ENCODE data around the gene OR6N1. TPM values are rescaled to one million over a fixed set of nuclear protein-coding genes. Genes with fewer than 3 reads are reported as not detected.

OR6N1 gene
- total and polyA plus RNA-seq, 2 of the 4 experiments (the other 2 are of a cell fraction) = not detected

GRCh38 chr1:158754420-158754819, 17.6 kb downstream of the OR6N1 start, which contains the start of gene OR6K6:
TSS of gene OR6K6 (plus strand) at chr1:158754720. CDS start at chr1:158754888, 168 bp downstream.
- H3K27ac ChIP-seq (ENCODE audit: insufficient read depth, low read length) = no peak within 1 kb of the TSS
- H3K18ac ChIP-seq (ENCODE audit: low read depth, low read length) = no peak within 1 kb of the TSS
- ChIA-PET POLR2A (ENCODE audit: unreplicated experiment) (no interaction called here), CTCF (no interaction called here)
- ATAC-seq (ENCODE audit: low read depth) (no peak), DNase-seq (no peak)
- peaks cover 3% of the 10 kb centered on the region; the same call in 1 of the 2 replicates for H3K9me3 ChIP-seq (ENCODE audit: control insufficient read depth, insufficient read depth, low read length)
- no peak within 1 kb of the TSS for H3K9ac ChIP-seq (ENCODE audit: low read depth, low read length)
- H2BK5ac ChIP-seq (ENCODE audit: low read depth, low read length, poor library complexity, severe bottlenecking) = no peak within 1 kb of the TSS
- no peak within 1 kb of the TSS for H2AFZ ChIP-seq (replicated peaks; ENCODE audit: low read length, poor library complexity)
- no peak within 1 kb of the TSS for H4K5ac ChIP-seq (ENCODE audit: low read depth, low read length)
- no peak within 1 kb of the TSS for H3K14ac ChIP-seq (replicated peaks; ENCODE audit: low read depth, low read length)
- H3K56ac ChIP-seq (ENCODE audit: extremely low read depth, insufficient read depth, low read length) = no peak within 1 kb of the TSS
- no peak within 1 kb of the TSS for H3K4ac ChIP-seq (ENCODE audit: low read depth, low read length)
- H3K36me3 ChIP-seq (ENCODE audit: control insufficient read depth, insufficient read depth, low read length) = no peaks in the 10 kb centered on the region
- H3K23ac ChIP-seq (ENCODE audit: low read depth, low read length) = no peak within 1 kb of the TSS
- H2AK9ac ChIP-seq (replicated peaks; ENCODE audit: low read depth, low read length, poor library complexity) = no peak within 1 kb of the TSS
- no peak within 1 kb of the TSS for H2BK20ac ChIP-seq (ENCODE audit: low read depth, low read length)
- no CpG with 5 or more reads among the region's 2 CpGs for WGBS, 2 experiments (ENCODE audit: extremely low coverage in 2 of 2, insufficient read length in 1 of 2)
- intact Hi-C loops (cut with micrococcal nuclease) (no loop called here), dilution Hi-C loops (cut with HindIII; ENCODE audit: low sequenced_read_pairs, unreplicated experiment) (no loop called here), in situ Hi-C loops (cut with MboI; ENCODE audit: low sequenced_read_pairs) (no loop called here)
- H3K27me3 ChIP-seq (ENCODE audit: control insufficient read depth, insufficient read depth, low read length) = no peaks in the 10 kb centered on the region
- BruUV-seq (replicated peaks) = no TSS peak
- no peak within 1 kb of the TSS for H2BK120ac ChIP-seq (ENCODE audit: low read depth, low read length)
- no peak within 1 kb of the TSS for H2BK15ac ChIP-seq (ENCODE audit: low read depth, low read length)
- H4K91ac ChIP-seq (ENCODE audit: insufficient read depth, low read depth, low read length) = no peak within 1 kb of the TSS
- TF ChIP-seq ELK1 (IDR thresholded peaks at IDR 0.05; ENCODE audit: borderline replicate concordance, low read depth, low read length) = no peak
- no peak for TF ChIP-seq USF2 (IDR thresholded peaks at IDR 0.05; ENCODE audit: low read depth, low read length)
- H3K4me2 ChIP-seq (ENCODE audit: low read depth, low read length) = no peak within 1 kb of the TSS
- no peak within 1 kb of the TSS for H4K8ac ChIP-seq (ENCODE audit: low read depth in 2 of 2, low read length in 2 of 2)
- H2AK5ac ChIP-seq (ENCODE audit: low read depth, low read length) = no peak within 1 kb of the TSS
- no peak within 1 kb of the TSS for H3K4me3 ChIP-seq (ENCODE audit: insufficient read depth, low read depth, low read length)
- H4K20me1 ChIP-seq (ENCODE audit: insufficient read depth, low read length) = no peaks in the 10 kb centered on the region
- H3K4me1 ChIP-seq (ENCODE audit: control insufficient read depth, insufficient read depth, low read length) = no peaks in the 10 kb centered on the region
- no peaks in the 10 kb centered on the region for H3K79me1 ChIP-seq (ENCODE audit: low read depth in 1 of 2, low read length in 2 of 2)
- H3K9me1 ChIP-seq (ENCODE audit: insufficient read depth, low read length) = no peaks in the 10 kb centered on the region
